Keratinocyte (primary cell): ENCODE measurements around the gene GALNT2. TPM values are rescaled to one million over a fixed set of nuclear protein-coding genes. Genes with fewer than 3 reads are reported as not detected.

Experiments used
- DNase-seq: peaks from one replicate; pipeline ENCODE4 v3.0.0-alpha.2; 2011; ENCODE audit warnings: low read depth, missing footprints, low spot score
- FAIRE-seq: peaks from 2 replicates; lab custom pipeline; 2011; peaks lifted over from hg19 to GRCh38; lab: Jason Lieb, UNC
- H2AFZ ChIP-seq: 2 replicates; pipeline ENCODE4 v1.6.0; 2012; ENCODE audit warnings: low read length, control low read depth, inconsistent platforms; ENCODE audit not compliant: control insufficient read depth
- H3K27ac ChIP-seq: 2 replicates; pipeline ENCODE4 v1.5.1; 2011; ENCODE audit warnings: low read length; ENCODE audit not compliant: control insufficient read depth, insufficient read depth
- H3K27me3 ChIP-seq: 3 replicates; pipeline ENCODE4 v1.6.0; 2011; ENCODE audit warnings: low read length; ENCODE audit not compliant: control insufficient read depth, insufficient read depth; ENCODE audit errors: extremely low read depth
- H3K36me3 ChIP-seq, 2 experiments: 2 replicates in 1 of 2; 3 replicates in 1 of 2; pipeline ENCODE4 v1.5.1; 2011; ENCODE audit warnings: low read length in 2 of 2, mild to moderate bottlenecking in 1 of 2; ENCODE audit not compliant: control insufficient read depth in 2 of 2, insufficient read depth in 2 of 2; ENCODE audit errors: extremely low read depth in 1 of 2
- H3K4me1 ChIP-seq: 3 replicates; pipeline ENCODE4 v1.5.1; 2011; ENCODE audit warnings: low read length; ENCODE audit not compliant: control insufficient read depth, insufficient read depth; ENCODE audit errors: extremely low read depth
- H3K4me2 ChIP-seq: 3 replicates; pipeline ENCODE4 v1.6.0; 2011; ENCODE audit warnings: low read depth, low read length; ENCODE audit not compliant: control insufficient read depth, insufficient read depth; ENCODE audit errors: extremely low read depth
- H3K4me3 ChIP-seq, 3 experiments: fragments of 200-600 bp in 1 of 3; sonication (generic) in 1 of 3; 2 replicates in 2 of 3; 3 replicates in 1 of 3; pipeline ENCODE4 v1.5.1; 2011 to 2016; ENCODE audit warnings: low read length in 3 of 3, mild to moderate bottlenecking in 3 of 3, control low read depth in 2 of 3, inconsistent platforms in 1 of 3, low read depth in 1 of 3, mixed read lengths in 1 of 3, mixed run types in 1 of 3, moderate library complexity in 1 of 3; ENCODE audit not compliant: control insufficient read depth in 2 of 3, insufficient read depth in 2 of 3; ENCODE audit errors: extremely low read depth in 1 of 3
- H3K79me2 ChIP-seq: 2 replicates; pipeline ENCODE4 v1.6.0; 2012; ENCODE audit warnings: low read length; ENCODE audit not compliant: control insufficient read depth, insufficient read depth
- H3K9ac ChIP-seq: 3 replicates; pipeline ENCODE4 v1.6.0; 2011; ENCODE audit warnings: low read length; ENCODE audit not compliant: control insufficient read depth, insufficient read depth; ENCODE audit errors: extremely low read depth
- H3K9me1 ChIP-seq: 3 replicates; pipeline ENCODE4 v1.6.0; 2011; ENCODE audit warnings: low read length; ENCODE audit not compliant: control insufficient read depth, insufficient read depth; ENCODE audit errors: extremely low read depth
- H3K9me3 ChIP-seq: 2 replicates; pipeline ENCODE4 v1.5.1; 2012; ENCODE audit warnings: low read depth, low read length; ENCODE audit not compliant: control insufficient read depth
- H4K20me1 ChIP-seq: 3 replicates; pipeline ENCODE4 v1.6.0; 2011; ENCODE audit warnings: low read length; ENCODE audit not compliant: control insufficient read depth, insufficient read depth; ENCODE audit errors: extremely low read depth
- CTCF ChIP-seq, 3 experiments: IDR thresholded peaks in 1 of 3; conservative IDR thresholded peaks in 1 of 3; optimal IDR thresholded peaks in 1 of 3; 2 replicates in 2 of 3; 3 replicates in 1 of 3; pipeline versions ENCODE3 to v1.5.1; 2011; ENCODE audit warnings: low read length in 3 of 3, mild to moderate bottlenecking in 3 of 3, moderate library complexity in 2 of 3, control low read depth in 1 of 3, inconsistent platforms in 1 of 3; ENCODE audit not compliant: insufficient read depth in 2 of 3; ENCODE audit errors: extremely low read depth in 1 of 3
- EZH2 ChIP-seq: IDR thresholded peaks from one replicate; pipeline ENCODE4 v1.6.1; 2012; ENCODE audit warnings: inconsistent platforms, mild to moderate bottlenecking, low read length, moderate library complexity
- dilution Hi-C: fragments of 300-500 bp; cut with MboI; formaldehyde crosslinking; loops from one replicate; pipeline ENCODE4 v1.7.0; 2020; ENCODE audit warnings: low sequenced_read_pairs; ENCODE audit not compliant: extremely low pct_ligation_motif_present
- polyA plus RNA-seq, 5 experiments: library from polyadenylated mRNA; depleted of rRNA in 3 of 5; stranded (reverse) in 3 of 5; stranded (forward) in 1 of 5; unstranded in 1 of 5; fragments of >200 nt; gene quantifications; 1 replicate in 1 of 5; 2 replicates in 3 of 5; 3 replicates in 1 of 5; pipeline versions ENCODE4 v1.2.1 to v1.2.3, GENCODE V29; 2011 to 2012; ENCODE audit warnings: missing spikeins in 2 of 5, low read depth in 1 of 5, low replicate concordance in 1 of 5

The GALNT2 gene
- polyA plus RNA-seq, 1 donor (not counting 4 experiments of a cell fraction or from before 2014, with no cell fraction given): 61.7 TPM

DNA sequence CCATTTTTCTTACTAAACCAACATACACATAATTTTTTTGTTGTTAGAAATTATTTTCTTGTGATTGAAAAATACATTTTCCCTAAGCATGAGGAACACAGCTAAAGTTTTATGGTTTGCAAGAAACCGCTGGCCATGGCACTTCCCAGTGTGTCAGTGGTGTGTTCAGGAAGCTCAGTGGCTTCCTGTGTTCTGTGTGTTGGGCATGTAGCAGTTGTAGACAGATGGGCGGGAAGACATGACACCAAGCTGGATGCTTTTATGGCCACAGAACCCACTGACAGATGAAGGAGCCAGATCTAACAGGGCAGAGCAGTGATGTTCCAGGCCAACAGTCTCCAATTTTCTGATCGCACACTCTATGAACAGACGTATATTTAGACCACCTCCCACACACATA is 119.8 kb downstream of the GALNT2 start:
- peaks cover 6% of the 10 kb centered on the region for H3K9me1 ChIP-seq
- peaks cover 0 to 2% of the 10 kb centered on the region in 2 experiments for H3K36me3 ChIP-seq
- H3K79me2 ChIP-seq: peaks cover 52% of the 10 kb centered on the region
- H3K9me3 ChIP-seq: no peaks in the 10 kb centered on the region
- DNase-seq (no peak), FAIRE-seq (no peak)
- H3K27me3 ChIP-seq: no peaks in the 10 kb centered on the region
- H3K4me1 ChIP-seq: peaks cover 14% of the 10 kb centered on the region
- H3K27ac ChIP-seq: no peak overlapping the region
- no peak overlapping the region for H2AFZ ChIP-seq
- dilution Hi-C loops: no loop called here
- H3K4me2 ChIP-seq: no peak overlapping the region
- H3K4me3 ChIP-seq: no peak overlapping the region
- TF ChIP-seq CTCF (optimal IDR thresholded peaks at IDR 0.05 in 1 of 3, IDR thresholded peaks at IDR 0.05 in 1 of 3, conservative IDR thresholded peaks at IDR 0.05 in 1 of 3; ENCODE audit: extremely low read depth in 1 of 3, insufficient read depth in 2 of 3, low read length in 3 of 3) (no peak), EZH2 (no peak)
- peaks cover 13% of the 10 kb centered on the region for H4K20me1 ChIP-seq
- H3K9ac ChIP-seq: no peak overlapping the region

DNA sequence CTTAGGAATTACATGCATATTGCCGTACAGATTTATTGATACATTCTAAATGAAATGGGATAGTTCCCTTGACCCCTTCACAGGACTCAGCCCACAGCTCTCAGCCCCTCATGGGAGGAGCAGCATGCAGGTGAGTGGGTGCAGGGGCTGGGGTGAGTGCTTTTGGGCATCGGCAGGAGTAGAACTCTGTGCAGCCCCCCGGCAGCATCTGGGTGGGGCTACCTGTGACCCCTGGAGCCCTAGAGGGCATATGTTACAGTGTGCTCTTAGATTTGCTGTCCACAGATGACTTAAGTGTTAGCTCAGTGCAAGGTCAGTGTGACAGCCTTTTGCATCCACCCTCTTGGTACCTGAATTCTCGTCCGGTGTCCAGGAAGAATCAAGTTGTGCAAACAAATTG is 120.3 kb downstream of the GALNT2 start:
- FAIRE-seq (no peak), DNase-seq (no peak)
- no peak overlapping the region for H3K4me3 ChIP-seq
- H3K9me1 ChIP-seq: peaks cover 6% of the 10 kb centered on the region
- H4K20me1 ChIP-seq: peaks cover 13% of the 10 kb centered on the region
- no peak overlapping the region for H3K27ac ChIP-seq
- peaks cover 55% of the 10 kb centered on the region for H3K79me2 ChIP-seq
- peaks cover 14% of the 10 kb centered on the region for H3K4me1 ChIP-seq
- H3K27me3 ChIP-seq: no peaks in the 10 kb centered on the region
- H3K4me2 ChIP-seq: no peak overlapping the region
- dilution Hi-C loops: no loop called here
- H2AFZ ChIP-seq: no peak overlapping the region
- TF ChIP-seq EZH2 (no peak), CTCF (optimal IDR thresholded peaks at IDR 0.05 in 1 of 3, IDR thresholded peaks at IDR 0.05 in 1 of 3, conservative IDR thresholded peaks at IDR 0.05 in 1 of 3; ENCODE audit: extremely low read depth in 1 of 3, insufficient read depth in 2 of 3, low read length in 3 of 3) (no peak)
- no peak overlapping the region for H3K9ac ChIP-seq
- H3K36me3 ChIP-seq: peaks cover 0 to 2% of the 10 kb centered on the region in 2 experiments
- no peaks in the 10 kb centered on the region for H3K9me3 ChIP-seq
